ENCODE data around the gene YEATS4.

YEATS4 gene

GRCh38 chr12:69410571-69410970 is 51.0 kb downstream of the YEATS4 start:
- no peak for DNase-seq (ENCODE audit: low spot score)
- TF ChIP-seq, protein P1, sequence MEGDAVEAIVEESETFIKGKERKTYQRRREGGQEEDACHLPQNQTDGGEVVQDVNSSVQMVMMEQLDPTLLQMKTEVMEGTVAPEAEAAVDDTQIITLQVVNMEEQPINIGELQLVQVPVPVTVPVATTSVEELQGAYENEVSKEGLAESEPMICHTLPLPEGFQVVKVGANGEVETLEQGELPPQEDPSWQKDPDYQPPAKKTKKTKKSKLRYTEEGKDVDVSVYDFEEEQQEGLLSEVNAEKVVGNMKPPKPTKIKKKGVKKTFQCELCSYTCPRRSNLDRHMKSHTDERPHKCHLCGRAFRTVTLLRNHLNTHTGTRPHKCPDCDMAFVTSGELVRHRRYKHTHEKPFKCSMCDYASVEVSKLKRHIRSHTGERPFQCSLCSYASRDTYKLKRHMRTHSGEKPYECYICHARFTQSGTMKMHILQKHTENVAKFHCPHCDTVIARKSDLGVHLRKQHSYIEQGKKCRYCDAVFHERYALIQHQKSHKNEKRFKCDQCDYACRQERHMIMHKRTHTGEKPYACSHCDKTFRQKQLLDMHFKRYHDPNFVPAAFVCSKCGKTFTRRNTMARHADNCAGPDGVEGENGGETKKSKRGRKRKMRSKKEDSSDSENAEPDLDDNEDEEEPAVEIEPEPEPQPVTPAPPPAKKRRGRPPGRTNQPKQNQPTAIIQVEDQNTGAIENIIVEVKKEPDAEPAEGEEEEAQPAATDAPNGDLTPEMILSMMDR (IDR thresholded peaks at IDR 0.05; ENCODE audit: extremely low read depth, missing control alignments), result no peak

DNA sequence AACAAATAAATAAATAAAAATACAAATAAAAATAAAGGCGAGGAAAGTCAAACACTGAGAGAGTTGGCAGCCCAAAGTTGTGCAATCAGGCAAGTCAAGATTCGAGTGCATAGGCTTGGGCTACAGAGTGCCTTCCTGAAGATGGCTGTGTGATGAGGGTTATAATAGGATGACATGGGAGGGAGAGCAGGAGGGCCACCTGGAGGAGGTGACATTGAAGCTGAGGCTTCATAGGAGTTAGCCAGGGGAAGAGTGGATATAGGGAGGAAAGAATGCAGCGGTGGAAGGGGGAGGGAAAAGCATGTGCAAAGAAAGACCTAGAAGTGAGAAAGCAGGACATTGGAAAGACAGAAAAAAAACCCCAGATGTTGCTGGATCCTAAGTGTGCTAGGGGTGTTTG is 53.1 kb downstream of the YEATS4 start:
- TF ChIP-seq, protein P1 (IDR thresholded peaks at IDR 0.05; ENCODE audit: extremely low read depth, missing control alignments), result no peak

DNA sequence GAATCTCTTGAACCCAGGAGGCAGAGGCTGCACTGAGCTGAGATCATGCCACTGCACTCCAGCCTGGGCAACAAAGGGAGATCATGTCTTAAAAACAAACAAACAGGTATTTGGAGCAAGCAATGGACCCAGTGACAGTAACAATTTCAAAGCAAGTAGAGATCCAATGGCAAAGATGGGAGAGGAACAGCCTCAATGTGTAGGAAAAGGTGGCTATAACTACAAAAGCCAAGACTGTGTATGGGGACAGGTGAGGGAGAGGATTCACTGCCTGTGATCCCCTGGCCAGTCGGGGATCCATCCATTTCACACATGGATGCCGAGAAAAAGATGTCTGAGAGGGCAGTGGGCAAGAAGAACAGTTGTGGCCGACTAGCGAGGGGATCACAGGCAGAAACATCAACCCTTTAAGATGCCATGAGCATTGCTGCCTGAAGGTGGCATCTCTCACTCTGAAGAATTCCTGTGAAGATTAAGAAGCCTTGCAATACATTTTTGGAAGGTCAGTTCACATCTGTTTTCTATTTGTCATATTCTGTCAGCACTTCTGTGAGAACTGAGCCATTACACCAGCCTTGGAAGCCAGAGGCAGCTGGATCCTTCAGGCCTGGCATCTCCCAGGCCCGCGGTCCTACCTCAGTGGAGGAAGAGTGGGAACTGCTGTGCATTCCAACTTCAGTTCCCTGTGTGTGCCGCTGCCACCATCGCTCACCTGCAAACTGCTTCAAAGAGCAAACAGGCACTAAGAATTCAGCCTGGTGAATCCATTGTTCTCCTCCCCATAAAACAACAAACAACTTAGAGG is 56.1 kb downstream of the YEATS4 start:
- TF ChIP-seq, protein P1 (IDR thresholded peaks at IDR 0.05; ENCODE audit: extremely low read depth, missing control alignments), result no peak

More for the DNA sequence above, 53.1 kb downstream of the YEATS4 start:
- DNase-seq (ENCODE audit: low spot score), result no peak

GRCh38 chr12:69417231-69417630 is 57.7 kb downstream of the YEATS4 start:
- TF ChIP-seq, protein P1 (IDR thresholded peaks at IDR 0.05; ENCODE audit: extremely low read depth, missing control alignments), result no peak
- DNase-seq (ENCODE audit: low spot score), result no peak

More for the DNA sequence above, 56.1 kb downstream of the YEATS4 start:
- peak; percentile 34 for DNase-seq (ENCODE audit: low spot score)

- TF ChIP-seq, protein P1 (IDR thresholded peaks at IDR 0.05; ENCODE audit: extremely low read depth, missing control alignments), result no peak
- no peak for DNase-seq (ENCODE audit: low spot score)
Observed at GRCh38 chr12:69417741-69418167, 58.2 kb downstream of the YEATS4 start.

DNA sequence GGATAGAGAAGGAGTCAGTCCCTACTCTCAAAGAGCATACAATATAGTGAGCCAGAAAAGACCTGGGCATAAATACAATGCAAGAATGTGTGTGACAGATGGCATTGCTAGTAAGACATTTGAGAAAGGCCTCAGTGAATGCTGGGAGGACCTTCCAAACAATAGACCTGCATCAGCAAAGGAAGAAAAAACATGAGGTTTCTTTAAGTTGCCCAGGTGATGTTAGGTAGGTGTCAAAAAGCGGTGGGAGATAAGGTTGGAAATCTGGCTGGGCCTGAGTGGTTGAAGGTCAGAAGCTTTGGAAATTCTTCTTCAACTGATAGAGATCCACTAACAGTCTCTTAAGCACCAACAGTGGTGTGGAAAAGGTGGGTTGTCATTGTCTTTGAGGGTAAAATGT is 60.2 kb downstream of the YEATS4 start:
- no peak for DNase-seq (ENCODE audit: low spot score)
- TF ChIP-seq, protein P1 (IDR thresholded peaks at IDR 0.05; ENCODE audit: extremely low read depth, missing control alignments), result no peak

GRCh38 chr12:69421548-69421947 is 62.0 kb downstream of the YEATS4 start:
- TF ChIP-seq, protein P1 (IDR thresholded peaks at IDR 0.05; ENCODE audit: extremely low read depth, missing control alignments), result no peak
- no peak for DNase-seq (ENCODE audit: low spot score)

All from GM20000 (cell line).